ENCODE data around the gene VANGL1. TPM values are rescaled to one million over a fixed set of nuclear protein-coding genes. Genes with fewer than 3 reads are reported as not detected.

Gene VANGL1
- total RNA-seq, 1 experiment from 2014 or later = 23.1 TPM

GRCh38 chr1:115650961-115651360 lies 9.2 kb downstream of the VANGL1 start:
- no peak for DNase-seq
- Histone ChIP-seq H3K4me3 (ENCODE audit: low read length) (no peak overlapping the region), H3K4me1 (ENCODE audit: insufficient read depth, low read length) (peaks cover 10% of the 10 kb centered on the region; the same call in 1 of the 2 replicates), H3K79me2 (ENCODE audit: low read length) (peaks cover 72% of the 10 kb centered on the region), H4K20me1 (ENCODE audit: low read length) (peaks cover 16% of the 10 kb centered on the region; the same call in 1 of the 2 replicates), H3K4me2 (ENCODE audit: low read length) (no peak overlapping the region), H3F3A (ENCODE audit: low read length, unreplicated experiment) (no peaks in the 10 kb centered on the region), H3K36me3 (ENCODE audit: low read depth, low read length) (peaks cover 21% of the 10 kb centered on the region; the same call in 1 of the 2 replicates), H3K9me3 (ENCODE audit: low read length) (no peaks in the 10 kb centered on the region), H3K9ac (ENCODE audit: low read length) (no peak overlapping the region), H3K27me3 (ENCODE audit: low read length) (no peaks in the 10 kb centered on the region), H3K9me2 (replicated peaks; ENCODE audit: low read length) (no peaks in the 10 kb centered on the region), H3K27ac (ENCODE audit: low read length) (no peak overlapping the region), H2AFZ (ENCODE audit: low read length) (no peak overlapping the region)
- CTCF ChIA-PET = no interaction called here
- TF ChIP-seq EZH2 (IDR thresholded peaks at IDR 0.05; ENCODE audit: low read length, unreplicated experiment) (no peak), CTCF (conservative IDR thresholded peaks at IDR 0.05; ENCODE audit: low read depth, low read length) (no peak), EZH2phosphoT487 (IDR thresholded peaks at IDR 0.05; ENCODE audit: borderline replicate concordance, low read length) (no peak)
- BruUV-seq (replicated peaks) = no TSS peak
- POLR2A ChIA-PET (ENCODE audit: unreplicated experiment) = no interaction called here
- intact Hi-C loops (cut with micrococcal nuclease) = no loop called here
- no peak for ATAC-seq

GRCh38 chr1:115651391-115651790 lies 9.6 kb downstream of the VANGL1 start:
- ATAC-seq (no peak), DNase-seq (no peak)
- peaks cover 21% of the 10 kb centered on the region; the same call in 1 of the 2 replicates for H3K36me3 ChIP-seq (ENCODE audit: low read depth, low read length)
- ChIA-PET CTCF (no interaction called here), POLR2A (ENCODE audit: unreplicated experiment) (no interaction called here)
- no peaks in the 10 kb centered on the region for H3K9me2 ChIP-seq (replicated peaks; ENCODE audit: low read length)
- H2AFZ ChIP-seq (ENCODE audit: low read length) = no peak overlapping the region
- H3K27ac ChIP-seq (ENCODE audit: low read length) = no peak overlapping the region
- H3K9ac ChIP-seq (ENCODE audit: low read length) = no peak overlapping the region
- H3F3A ChIP-seq (ENCODE audit: low read length, unreplicated experiment) = no peaks in the 10 kb centered on the region
- intact Hi-C loops (cut with micrococcal nuclease) = no loop called here
- H3K4me2 ChIP-seq (ENCODE audit: low read length) = no peak overlapping the region
- BruUV-seq (replicated peaks) = no TSS peak
- H4K20me1 ChIP-seq (ENCODE audit: low read length) = peaks cover 13% of the 10 kb centered on the region; the same call in 1 of the 2 replicates
- H3K9me3 ChIP-seq (ENCODE audit: low read length) = no peaks in the 10 kb centered on the region
- TF ChIP-seq CTCF (conservative IDR thresholded peaks at IDR 0.05; ENCODE audit: low read depth, low read length) = no peak
- TF ChIP-seq EZH2phosphoT487 (IDR thresholded peaks at IDR 0.05; ENCODE audit: borderline replicate concordance, low read length) = no peak
- TF ChIP-seq EZH2 (IDR thresholded peaks at IDR 0.05; ENCODE audit: low read length, unreplicated experiment) = no peak
- peaks cover 72% of the 10 kb centered on the region for H3K79me2 ChIP-seq (ENCODE audit: low read length)
- no peak overlapping the region for H3K4me3 ChIP-seq (ENCODE audit: low read length)
- H3K27me3 ChIP-seq (ENCODE audit: low read length) = no peaks in the 10 kb centered on the region
- H3K4me1 ChIP-seq (ENCODE audit: insufficient read depth, low read length) = peaks cover 9% of the 10 kb centered on the region; the same call in 1 of the 2 replicates

- Histone ChIP-seq H3K9ac (ENCODE audit: low read length) (no peak overlapping the region), H3K27ac (ENCODE audit: low read length) (no peak overlapping the region), H2AFZ (ENCODE audit: low read length) (no peak overlapping the region), H4K20me1 (ENCODE audit: low read length) (peaks cover 5% of the 10 kb centered on the region; the same call in 1 of the 2 replicates), H3F3A (ENCODE audit: low read length, unreplicated experiment) (no peaks in the 10 kb centered on the region), H3K4me3 (ENCODE audit: low read length) (no peak overlapping the region), H3K79me2 (ENCODE audit: low read length) (peaks cover 72% of the 10 kb centered on the region), H3K9me2 (replicated peaks; ENCODE audit: low read length) (no peaks in the 10 kb centered on the region), H3K27me3 (ENCODE audit: low read length) (no peaks in the 10 kb centered on the region), H3K36me3 (ENCODE audit: low read depth, low read length) (peaks cover 25% of the 10 kb centered on the region), H3K9me3 (ENCODE audit: low read length) (no peaks in the 10 kb centered on the region), H3K4me2 (ENCODE audit: low read length) (no peak overlapping the region), H3K4me1 (ENCODE audit: insufficient read depth, low read length) (no peaks in the 10 kb centered on the region)
- BruUV-seq (replicated peaks) = no TSS peak
- intact Hi-C loops (cut with micrococcal nuclease) = no loop called here
- ChIA-PET CTCF (no interaction called here), POLR2A (ENCODE audit: unreplicated experiment) (no interaction called here)
- TF ChIP-seq EZH2phosphoT487 (IDR thresholded peaks at IDR 0.05; ENCODE audit: borderline replicate concordance, low read length) (no peak), CTCF (conservative IDR thresholded peaks at IDR 0.05; ENCODE audit: low read depth, low read length) (no peak)
- DNase-seq (no peak), ATAC-seq (no peak)
These were observed 10.5 kb downstream of the VANGL1 start for GRCh38 chr1:115652236-115652788.

Measured in PC-3 (cell line).